Activated CD4-positive, alpha-beta T cell treated with anti-CD3 and anti-CD28 coated beads for 1 hour (primary cell): ENCODE measurements around the gene GKN1.

Experiments used
- DNase-seq: peaks from one replicate; pipeline ENCODE4 v3.0.0-alpha.2; 2020

GKN1 gene

DNA sequence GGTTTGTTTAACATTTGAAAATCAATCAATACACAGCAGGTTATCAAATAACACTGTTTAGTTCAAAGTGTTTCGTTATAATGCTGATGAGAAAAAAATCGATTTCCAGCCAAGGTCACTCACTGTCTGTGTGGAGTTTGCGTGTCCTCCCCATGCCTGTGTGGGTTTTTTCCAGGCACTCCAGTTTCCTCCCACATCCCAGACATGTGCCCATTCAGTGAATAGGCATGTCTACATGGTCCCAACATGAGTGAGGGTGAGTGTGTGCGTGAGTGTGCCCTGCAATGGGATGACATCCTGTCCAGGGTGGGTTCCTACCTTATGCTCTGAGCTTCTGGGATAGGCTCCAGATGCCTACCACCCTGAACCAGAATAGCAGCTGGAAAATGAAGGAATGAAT, 13.1 kb upstream of the GKN1 start:
- no peak for DNase-seq

DNA sequence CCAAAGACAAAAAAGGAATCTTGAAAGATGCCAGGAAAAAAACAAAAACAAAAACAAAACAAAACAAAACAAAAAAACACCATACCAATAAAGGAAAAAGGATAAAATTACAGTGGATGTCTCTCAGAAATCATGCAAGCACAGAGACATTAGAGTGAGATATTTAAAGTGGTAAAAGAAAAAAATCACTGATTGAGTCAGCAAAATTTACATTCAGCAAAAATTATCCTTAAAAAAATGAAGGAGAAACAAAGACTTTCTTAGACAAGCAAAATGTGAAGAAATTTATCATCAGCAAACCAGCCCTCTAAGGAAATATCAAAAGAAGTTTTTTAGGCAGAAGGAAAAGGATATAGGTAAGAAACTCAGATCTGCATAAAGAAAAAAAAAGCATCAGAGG, 10.2 kb upstream of the GKN1 start:
- DNase-seq = no peak

DNA sequence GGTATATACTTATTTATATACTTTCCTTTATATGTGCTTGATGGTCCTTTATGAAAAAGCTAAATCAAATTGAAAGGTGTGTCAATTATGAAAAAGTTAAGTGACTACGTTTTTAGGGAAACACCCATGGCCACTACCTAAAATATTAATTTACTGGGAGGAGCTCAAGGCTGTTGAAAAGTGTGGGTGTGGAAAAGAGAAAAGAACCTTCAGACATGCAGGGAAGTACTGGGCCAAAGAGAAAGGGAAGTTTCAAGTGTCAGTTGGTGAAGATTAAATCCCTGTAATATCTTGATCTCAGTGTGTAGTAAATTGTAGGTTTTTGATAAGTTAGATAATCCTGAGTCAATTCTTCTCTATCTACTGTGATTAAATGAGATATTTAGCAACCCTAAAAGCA, 6.2 kb upstream of the GKN1 start:
- no peak for DNase-seq

DNA sequence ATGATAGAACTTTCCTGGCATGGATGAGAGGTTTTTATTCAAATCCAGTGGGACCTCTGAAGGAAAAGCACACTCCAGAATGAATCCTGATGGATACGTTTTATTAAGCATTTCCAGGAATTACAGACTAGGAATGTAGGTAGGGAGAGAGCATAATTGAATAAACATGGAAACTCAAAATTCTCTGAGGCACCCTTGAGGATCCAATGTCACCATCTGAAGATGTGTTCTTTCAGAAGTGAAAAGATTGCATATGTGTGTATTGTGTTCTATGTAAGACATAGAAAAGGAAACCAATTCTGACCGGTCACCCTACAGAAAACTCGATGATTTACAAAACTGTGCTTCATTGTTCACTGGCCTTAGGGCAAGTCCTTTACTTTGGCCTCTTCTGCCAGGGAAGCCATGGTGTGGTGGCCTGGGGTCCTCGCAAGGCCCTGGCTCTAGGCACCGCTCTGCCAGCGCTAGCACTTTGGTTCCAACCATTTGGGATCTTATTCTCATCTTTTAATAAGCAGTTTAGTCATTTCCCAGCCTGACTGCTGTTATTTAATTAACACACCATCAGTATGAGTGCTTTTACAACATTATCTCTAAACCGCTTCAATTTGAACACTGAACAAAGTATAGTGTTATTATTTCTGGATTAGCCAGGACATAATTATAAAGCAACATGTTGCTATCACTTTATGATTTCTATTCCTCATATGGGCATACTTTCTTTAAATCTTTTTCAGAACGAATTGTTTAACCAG, 4.5 kb upstream of the GKN1 start:
- DNase-seq = no peak

DNA sequence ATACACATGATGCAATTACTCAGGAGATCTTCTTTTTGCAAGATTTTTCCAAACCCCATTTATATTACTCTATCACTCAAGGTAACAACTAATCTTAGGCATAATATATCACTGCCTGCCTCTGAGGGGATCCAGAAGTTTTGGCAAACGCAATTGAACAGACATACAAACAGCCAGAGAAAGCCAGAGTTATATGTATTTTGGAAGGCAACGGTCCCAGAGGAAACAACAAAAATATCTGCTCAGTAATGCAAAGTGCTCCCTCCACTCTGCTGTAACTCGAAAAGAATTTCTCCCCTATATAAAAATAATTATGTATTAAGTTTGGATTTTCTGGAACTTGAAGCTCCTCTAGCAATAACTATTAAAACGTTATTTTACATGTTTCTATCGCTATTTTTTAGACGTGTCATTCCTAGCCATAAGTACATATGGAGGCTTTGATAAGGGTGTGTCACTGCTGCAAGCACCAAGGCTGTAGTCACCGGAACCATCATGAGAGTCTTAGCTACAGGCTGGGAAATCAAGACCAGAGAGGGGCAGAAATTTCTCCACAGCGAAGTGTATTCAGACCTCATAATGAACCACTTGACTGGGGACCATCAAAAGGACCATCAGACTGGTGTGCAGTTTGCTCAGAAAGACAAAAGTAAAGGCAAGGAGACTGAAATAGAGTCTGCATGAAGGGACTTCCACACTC, 3.7 kb upstream of the GKN1 start:
- no peak for DNase-seq

DNA sequence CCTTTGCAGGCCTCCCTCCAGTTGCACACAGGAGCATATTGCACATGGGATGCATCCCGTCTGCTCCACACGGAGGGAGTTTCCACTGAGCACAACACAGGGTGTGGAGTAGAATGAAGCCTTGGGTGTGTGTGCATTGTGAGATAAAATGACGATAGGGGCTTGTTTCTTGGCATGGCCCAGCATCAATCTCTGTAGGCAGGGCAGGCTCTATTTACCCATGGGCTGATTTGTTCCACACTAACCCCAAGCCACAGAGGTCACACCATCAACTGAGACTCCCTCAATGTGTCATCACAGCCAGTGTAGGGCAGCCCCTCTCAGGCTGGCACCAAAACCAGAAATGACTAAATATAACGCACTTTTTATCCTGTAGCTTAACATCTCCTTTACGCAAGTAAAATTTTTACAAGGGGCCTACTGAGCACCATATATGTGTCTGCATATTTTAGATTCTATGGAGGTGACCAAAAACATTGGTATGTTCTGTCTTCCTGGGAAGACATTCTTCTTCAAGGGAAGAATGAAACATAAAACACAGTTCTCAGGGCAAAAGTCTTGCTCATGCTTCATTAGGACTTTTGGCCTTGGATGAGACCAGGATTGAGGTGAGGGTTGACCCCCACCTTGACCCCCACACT, 2.7 kb upstream of the GKN1 start:
- no peak for DNase-seq

DNA sequence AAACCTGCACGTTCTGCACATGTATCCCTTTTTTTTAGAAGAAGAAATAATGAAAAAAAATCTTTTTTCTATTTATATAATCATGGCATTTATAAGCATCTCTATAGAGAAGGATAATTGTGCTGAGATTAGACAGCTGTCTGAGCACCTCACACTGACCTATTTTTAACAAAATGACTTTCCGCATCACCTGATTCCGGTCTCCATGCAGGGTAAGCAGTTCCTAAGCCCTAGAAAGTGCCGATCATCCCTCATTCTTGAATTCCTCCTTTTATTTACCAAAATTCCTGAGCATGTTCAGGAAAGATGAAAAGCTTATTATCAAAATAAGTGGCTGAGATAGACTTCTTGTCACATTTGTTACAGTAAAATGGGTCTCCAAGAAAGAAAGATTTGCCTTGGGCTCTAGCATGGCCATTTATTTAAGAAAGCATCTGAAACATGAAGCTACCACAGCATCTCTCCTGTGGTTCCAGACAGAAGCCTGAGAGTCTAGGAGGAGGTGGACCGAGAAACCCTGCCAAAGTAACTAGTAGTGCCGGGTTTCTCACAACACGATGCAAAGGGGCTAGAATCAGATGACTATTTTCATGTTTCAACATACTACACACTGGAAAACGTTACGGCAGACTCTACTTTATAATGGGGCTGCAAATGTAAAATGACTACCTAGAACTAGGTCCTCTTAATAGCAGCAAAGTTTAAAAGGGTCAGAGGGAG, 670 bp downstream of the GKN1 start:
- DNase-seq = no peak

DNA sequence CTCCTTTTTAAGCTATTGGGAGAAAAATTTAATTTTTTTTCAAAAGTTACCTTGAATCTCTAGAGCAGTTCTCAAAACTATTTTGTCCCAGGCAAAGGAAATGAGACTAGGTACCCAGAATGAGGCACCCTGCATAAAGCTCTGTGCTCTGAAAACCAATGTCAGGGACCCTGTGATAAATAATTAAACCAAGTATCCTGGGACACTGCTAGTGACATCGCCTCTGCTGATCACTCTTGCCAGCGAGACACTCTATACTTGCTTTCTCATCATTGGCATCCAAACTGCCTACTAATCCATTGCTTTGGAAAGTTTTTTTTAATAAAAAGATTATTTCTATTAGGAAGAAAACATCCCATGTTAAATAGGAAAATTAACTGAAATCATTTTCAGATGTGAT, 1.4 kb downstream of the GKN1 start:
- no peak for DNase-seq

DNA sequence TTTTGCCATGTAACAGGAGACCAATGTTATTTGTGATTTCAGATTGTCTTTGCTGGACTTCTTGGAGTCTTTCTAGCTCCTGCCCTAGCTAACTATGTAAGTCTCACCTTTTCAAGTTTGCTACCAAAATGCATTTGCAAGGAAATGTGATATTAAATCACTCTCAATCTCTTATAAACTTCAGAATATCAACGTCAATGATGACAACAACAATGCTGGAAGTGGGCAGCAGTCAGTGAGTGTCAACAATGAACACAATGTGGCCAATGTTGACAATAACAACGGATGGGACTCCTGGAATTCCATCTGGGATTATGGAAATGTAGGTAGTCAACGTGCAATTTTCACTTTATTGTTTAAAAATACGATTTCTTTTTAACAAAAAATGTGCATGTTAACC, 3.0 kb downstream of the GKN1 start:
- no peak for DNase-seq

DNA sequence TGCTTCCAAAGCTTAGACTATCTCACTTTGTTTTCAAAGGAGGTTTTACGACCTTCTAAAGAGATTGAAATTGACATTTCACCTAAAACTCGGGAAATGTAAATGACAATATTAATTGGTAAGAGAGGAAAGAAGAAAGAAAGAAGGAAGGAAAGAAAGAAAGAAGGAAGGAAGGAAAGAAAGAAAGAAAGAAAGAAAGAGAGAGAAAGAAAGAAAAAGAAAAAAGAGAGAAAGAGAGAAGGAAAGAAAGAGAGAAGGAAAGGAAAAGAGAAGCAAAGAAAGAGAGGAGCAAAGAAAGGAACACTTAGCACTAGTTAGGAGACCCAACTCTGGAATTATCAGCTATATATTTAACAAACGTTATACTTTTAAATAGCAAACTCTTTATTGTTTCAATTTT, 3.7 kb downstream of the GKN1 start:
- DNase-seq = no peak

DNA sequence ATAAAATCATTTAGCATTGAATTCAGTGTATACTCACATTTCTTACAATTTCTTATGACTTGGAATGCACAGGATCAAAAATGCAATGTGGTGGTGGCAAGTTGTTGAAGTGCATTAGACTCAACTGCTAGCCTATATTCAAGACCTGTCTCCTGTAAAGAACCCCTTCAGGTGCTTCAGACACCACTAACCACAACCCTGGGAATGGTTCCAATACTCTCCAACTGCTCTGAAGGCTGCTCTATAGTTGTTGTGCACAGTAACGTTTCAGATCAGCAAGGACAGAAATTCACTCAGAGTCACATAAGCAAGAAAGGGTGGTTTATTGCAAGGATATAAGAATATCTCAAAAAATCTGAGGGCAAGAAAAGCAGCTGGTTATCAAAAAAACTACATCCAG, 6.5 kb downstream of the GKN1 start:
- no peak for DNase-seq

DNA sequence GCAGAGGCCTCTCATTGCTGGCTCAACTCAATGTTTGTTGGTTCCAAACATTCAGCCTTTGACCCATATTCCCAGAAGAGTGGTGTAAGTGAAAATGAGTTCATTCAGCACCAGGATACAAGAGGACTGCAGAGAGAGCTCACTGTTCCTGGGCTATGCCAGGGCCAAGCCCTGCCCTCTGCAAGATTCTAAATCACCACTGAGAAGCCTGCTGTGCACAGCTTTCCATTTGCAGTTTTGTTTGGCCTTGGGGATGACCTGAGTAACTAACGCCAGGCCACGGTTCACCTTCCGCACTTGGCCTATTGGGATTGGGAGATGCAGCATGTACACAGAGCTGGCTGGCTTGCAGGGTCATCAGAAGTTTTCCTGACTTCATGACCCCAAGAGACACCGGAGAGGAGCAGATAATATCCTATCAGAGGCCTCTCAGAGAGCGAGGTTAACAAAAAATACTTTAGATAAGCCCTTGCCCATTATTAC, 12.6 kb downstream of the GKN1 start:
- DNase-seq = no peak

DNA sequence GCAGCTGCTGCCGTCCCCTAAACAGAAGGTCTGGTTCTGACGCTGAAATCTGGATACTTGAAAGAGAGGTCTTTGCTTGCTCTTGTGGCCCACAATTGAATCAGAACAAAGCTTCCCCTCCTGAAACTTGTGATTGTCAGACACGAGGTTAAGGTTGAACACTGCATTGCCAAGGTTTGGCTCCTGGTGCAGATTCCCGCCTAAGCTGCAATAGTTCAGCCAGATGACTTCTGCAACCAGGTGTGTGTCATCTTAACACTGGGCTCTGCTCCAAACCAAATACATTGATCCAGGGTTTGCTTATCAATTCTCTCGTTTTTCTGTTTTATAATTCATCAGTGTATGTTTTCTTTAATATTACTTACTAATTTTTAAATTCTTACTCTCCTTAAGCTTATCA, 14.6 kb downstream of the GKN1 start:
- no peak for DNase-seq

DNA sequence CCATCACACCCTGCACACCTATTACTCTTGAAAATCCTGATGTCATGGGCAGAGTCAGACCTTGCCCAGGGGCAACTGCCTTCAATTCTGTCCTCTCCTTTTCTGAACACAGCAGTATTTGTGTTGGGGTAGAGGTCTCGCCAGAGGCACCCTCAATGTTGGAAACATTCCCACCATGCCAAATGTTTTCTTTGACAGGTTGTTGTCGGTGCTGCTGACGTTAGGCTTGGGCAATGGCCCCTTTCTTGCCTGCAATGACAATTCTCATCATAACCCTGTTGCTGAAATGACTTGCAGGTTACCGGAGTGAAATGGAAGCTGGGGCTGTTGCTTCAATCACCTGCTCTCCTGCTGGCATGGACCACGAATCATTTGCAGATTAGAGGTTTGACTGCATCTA, 17.9 kb downstream of the GKN1 start:
- DNase-seq = no peak

DNA sequence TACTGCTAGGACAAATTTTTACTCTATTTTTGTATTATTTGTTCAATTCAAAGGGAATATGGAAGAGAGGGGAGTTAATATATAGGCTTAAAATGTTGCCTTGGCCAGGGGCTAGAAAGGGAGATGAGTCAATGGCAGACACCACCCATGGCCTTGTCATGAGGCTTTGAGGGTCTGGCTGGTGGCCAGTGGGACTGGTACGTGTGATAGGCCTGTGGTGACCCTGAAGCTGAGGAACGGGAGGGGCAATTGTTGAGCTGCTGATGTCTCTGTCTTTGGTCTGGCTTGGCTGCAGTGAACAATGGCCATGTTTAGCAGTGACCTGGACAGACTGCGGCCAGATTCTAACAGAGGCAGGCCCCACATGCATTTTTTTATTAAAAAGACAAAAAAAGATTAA, 18.5 kb downstream of the GKN1 start:
- DNase-seq = no peak

DNA sequence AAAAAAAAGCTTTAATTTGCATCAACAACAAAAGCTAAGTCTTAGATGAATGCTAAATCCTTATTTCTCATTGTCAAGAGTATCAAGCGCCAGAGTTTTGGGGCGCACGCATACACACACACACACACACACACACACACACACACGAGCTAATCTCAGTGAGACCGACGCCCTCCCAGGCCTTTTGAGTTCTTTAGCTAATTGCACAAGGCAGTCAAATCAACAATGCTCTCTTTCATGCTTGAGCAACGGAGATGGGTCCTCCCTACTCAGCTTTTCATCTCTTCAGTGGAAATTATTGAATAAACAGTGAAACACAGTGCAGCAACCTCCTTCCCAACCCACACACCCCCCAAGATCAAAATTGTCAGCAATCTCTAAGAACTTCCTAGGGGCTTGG, 19.2 kb downstream of the GKN1 start:
- DNase-seq = no peak

DNA sequence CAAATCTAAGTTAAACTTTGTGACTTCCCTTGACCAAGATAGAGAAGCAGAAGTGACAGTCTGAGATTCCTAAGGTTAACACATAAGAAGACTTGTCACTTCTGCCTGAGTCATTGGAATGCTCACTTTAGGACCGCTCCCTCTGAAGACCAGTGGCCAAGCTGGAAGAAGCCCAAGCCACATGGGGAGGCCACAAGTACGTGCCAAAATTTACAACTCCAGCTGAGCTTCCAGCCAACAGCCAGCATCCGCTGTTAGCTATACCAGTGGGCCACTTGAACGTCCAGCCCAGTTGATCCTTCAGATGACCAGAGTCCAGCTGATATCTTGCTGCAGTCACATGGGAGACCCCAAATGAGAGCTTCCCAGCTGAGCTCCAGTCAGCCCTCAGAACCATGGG, 20.4 kb downstream of the GKN1 start:
- DNase-seq = no peak

DNA sequence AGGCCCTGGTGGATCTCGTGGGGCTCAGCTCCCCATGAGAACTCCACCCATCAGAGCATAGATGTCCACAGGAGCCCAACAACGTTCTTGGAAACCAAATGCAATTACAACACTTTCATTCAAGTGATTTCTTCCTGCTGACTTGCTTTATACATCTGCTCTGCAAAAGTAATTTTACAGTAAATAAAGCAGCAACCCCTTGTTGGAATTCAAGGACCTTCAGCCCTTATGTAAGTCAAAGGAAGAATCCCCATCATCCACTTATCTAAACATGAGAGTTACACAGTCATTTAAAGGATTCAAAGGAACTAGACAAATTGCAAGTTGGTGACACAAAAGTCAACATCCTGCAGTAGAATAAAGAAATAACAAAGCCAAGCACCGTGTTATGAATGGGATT, 21.5 kb downstream of the GKN1 start:
- DNase-seq = no peak

DNA sequence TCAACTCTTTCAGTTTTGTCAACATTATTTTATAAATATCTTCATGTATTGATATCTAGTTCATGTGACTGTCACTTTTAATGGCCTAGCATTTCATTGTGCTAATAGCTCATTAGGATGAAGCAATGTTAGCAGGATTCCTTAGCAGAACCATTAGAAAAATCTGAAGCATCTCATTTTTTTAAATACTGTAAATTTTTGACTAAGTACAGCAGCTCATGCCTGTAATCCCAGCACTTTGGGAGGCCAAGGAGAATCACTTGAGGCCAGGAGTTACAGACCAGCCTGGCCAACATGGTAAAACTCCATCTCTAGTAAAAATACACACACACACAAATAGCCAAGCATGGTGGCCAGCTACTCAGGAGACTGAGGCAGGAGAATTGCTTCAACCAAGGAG, 23.0 kb downstream of the GKN1 start:
- no peak for DNase-seq

DNA sequence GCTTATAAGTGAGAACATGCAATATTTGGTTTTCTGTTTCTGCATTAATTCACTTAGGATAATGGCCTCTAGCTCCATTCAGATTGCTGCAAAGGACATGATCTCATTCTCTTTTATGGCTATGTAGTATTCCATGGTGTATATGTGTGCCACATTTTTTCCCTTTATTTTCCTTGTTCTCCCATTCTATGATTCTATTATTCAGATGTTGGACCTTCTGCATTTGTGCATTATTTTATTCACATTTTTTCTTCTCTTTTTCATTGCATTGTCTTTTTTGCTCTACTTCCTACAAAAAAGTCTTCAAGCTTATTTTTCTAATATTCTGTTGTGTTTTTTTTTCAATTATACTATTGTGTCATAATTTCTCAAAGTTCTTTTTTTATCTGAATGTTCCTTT, 27.4 kb downstream of the GKN1 start:
- DNase-seq = no peak

DNA sequence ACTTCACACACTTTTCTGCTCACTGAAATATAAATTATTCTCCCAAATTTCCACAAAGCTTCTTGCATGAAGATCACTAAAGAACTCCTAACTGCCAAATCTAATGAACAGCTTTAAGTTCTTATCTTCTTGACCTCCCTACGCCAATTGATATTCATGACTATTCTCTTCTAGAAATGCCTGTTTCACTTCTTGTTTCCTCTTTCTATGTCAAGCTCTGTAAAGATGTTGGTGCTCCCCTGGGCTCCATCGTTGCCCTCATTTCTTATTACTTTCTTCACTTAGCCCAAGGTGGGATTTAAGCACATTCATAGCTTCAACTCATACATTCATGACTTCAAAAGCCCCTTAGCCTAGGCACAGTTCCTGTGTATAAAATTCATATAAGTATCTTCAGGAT, 29.3 kb downstream of the GKN1 start:
- DNase-seq = no peak

DNA sequence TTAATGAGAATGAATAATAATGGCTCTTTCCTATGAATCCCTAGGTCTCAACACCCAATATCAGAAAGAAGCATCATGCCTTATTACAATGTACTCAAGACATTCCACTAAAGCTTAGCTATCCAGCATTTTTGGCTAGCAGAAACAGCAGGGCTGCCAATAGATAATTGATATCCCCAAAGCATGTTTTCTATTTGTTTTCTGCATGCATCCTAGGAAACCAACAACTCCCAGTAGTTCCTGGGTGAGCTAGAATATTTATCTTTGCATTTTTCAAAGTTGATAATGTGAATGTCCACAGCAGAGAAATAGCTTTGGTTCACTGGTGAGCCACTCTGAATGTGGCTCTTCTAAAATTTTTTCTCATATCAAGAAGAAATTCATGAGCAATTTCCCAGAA, 32.7 kb downstream of the GKN1 start:
- DNase-seq = no peak

DNA sequence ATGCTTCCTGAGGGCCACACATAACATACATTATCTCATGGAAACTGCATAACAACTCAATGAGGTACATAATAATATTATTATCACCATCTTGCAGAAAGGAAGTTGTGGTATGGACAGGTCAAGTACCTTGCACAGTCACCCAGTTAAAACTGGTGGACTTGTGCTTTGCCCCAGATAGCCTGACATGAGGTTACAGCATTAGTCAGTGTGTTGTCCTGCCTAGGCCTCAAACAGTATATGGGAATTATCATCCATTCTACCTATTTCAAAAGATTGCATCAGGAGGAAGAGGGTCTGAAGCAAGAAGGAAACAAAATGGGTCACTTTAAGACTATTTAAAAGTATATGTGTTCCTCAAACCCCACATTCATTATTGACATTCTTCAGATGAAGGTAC, 33.2 kb downstream of the GKN1 start:
- no peak for DNase-seq
